ENCODE results near the gene TSHZ1. TPM values are rescaled to one million over a fixed set of nuclear protein-coding genes. Genes with fewer than 3 reads are reported as not detected.

Gene TSHZ1
- total RNA-seq, 4 donors from 2014 or later: 17.9 to 41.7 (median 32.2) TPM

- Histone ChIP-seq H3K4me3 (no peak overlapping the region), H3K4me1 (no peaks in the 10 kb centered on the region), H3K27me3 (no peaks in the 10 kb centered on the region), H3K9me3 (peaks cover 0 to 14% (median 4%) of the 10 kb centered on the region in 4 donors), H3K36me3 (no peaks in the 10 kb centered on the region), H3K27ac (replicated peaks in 1 of 4) (no peak overlapping the region)
- intact Hi-C loops (cut with DNase I): no loop called here
- DNase-seq (ENCODE audit: extremely low spot score): no peak
- WGBS: 87% methylated on average over 3 of the region's 3 CpGs
- no peak for TF ChIP-seq POLR2AphosphoS5 (IDR thresholded peaks at IDR 0.05)
- TF ChIP-seq CTCF (IDR thresholded peaks at IDR 0.05): no peak
- TF ChIP-seq EP300 (IDR thresholded peaks at IDR 0.05): no peak
- TF ChIP-seq POLR2A (IDR thresholded peaks at IDR 0.05; ENCODE audit: low read depth): no peak
Observed at GRCh38 chr18:75330308-75330707, 119.7 kb downstream of the TSHZ1 start.

- peak; percentile 62 for DNase-seq (ENCODE audit: extremely low spot score)
- no peaks in the 10 kb centered on the region for H3K36me3 ChIP-seq
- intact Hi-C loops (cut with DNase I): no loop called here
- 100% methylated on average over 1 of the region's 5 CpGs for WGBS
- no peak overlapping the region for H3K27ac ChIP-seq (replicated peaks in 1 of 4)
- no peak for TF ChIP-seq CTCF (IDR thresholded peaks at IDR 0.05)
- no peaks in the 10 kb centered on the region for H3K27me3 ChIP-seq
- no peaks in the 10 kb centered on the region for H3K4me1 ChIP-seq
- no peaks in the 10 kb centered on the region for H3K9me3 ChIP-seq
- no peak overlapping the region for H3K4me3 ChIP-seq
Observed at GRCh38 chr18:75334869-75335268, 124.3 kb downstream of the TSHZ1 start.

DNA sequence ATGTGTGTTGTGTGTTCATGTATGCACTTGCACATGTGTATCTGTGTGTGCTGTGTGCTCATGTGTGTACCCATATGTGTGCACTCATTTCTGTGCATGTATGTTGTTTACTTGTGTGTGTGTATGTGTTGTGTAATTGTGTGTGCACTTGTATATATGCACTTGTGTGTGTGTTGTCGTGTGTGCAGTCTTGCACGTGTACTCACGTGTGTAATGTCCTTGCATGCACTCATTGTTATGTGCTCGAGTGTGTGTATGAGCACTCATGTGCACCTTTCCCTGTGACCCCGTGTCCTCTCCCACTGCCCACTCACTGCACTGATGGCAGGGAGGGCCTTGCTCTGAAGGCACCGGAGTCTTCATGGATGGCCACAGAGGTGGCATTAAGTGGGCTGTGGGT, 124.9 kb downstream of the TSHZ1 start:
- TF ChIP-seq POLR2A (IDR thresholded peaks at IDR 0.05; ENCODE audit: low read depth) (no peak), POLR2AphosphoS5 (IDR thresholded peaks at IDR 0.05) (no peak), CTCF (IDR thresholded peaks at IDR 0.05) (no peak), EP300 (IDR thresholded peaks at IDR 0.05) (no peak)
- no peaks in the 10 kb centered on the region for H3K9me3 ChIP-seq
- H3K27ac ChIP-seq (replicated peaks in 1 of 4): no peak overlapping the region
- intact Hi-C loops (cut with DNase I): no loop called here
- no peaks in the 10 kb centered on the region for H3K36me3 ChIP-seq
- DNase-seq (ENCODE audit: extremely low spot score): peak; percentile 77
- WGBS: 95% methylated on average over 6 of the region's 6 CpGs
- no peaks in the 10 kb centered on the region for H3K27me3 ChIP-seq
- no peak overlapping the region for H3K4me3 ChIP-seq
- no peaks in the 10 kb centered on the region for H3K4me1 ChIP-seq

DNA sequence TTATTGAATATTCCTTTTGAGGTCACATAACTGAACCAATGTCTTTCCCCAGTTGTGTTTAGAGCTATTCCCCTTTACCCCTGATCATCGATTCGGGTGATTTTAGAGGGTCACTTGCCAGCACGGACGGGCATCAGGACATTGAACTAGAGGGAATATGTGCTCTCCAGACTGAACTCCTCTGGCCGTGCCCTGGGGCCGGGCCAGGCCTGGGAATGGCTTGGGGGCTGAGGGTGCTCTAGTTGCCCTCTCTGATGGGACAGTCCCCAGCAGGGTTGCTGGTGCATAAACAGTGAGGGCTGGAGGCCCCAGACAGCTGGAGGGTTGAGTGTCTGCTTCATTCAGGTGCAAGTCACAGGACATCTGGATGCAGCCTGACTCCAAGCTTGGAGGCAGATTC, 126.2 kb downstream of the TSHZ1 start:
- H3K36me3 ChIP-seq: no peaks in the 10 kb centered on the region
- no peak overlapping the region for H3K4me3 ChIP-seq
- no peaks in the 10 kb centered on the region for H3K9me3 ChIP-seq
- peak; percentile 72 for DNase-seq (ENCODE audit: extremely low spot score)
- H3K4me1 ChIP-seq: no peaks in the 10 kb centered on the region
- intact Hi-C loops (cut with DNase I): no loop called here
- no peaks in the 10 kb centered on the region for H3K27me3 ChIP-seq
- WGBS: 95% methylated on average over 6 of the region's 6 CpGs
- TF ChIP-seq CTCF (IDR thresholded peaks at IDR 0.05) (no peak), POLR2AphosphoS5 (IDR thresholded peaks at IDR 0.05) (no peak), EP300 (IDR thresholded peaks at IDR 0.05) (no peak), POLR2A (IDR thresholded peaks at IDR 0.05; ENCODE audit: low read depth) (no peak)
- no peak overlapping the region for H3K27ac ChIP-seq (replicated peaks in 1 of 4)

GRCh38 chr18:75337348-75337747, 126.8 kb downstream of the TSHZ1 start:
- no peak for DNase-seq (ENCODE audit: extremely low spot score)
- Histone ChIP-seq H3K27ac (replicated peaks in 1 of 4) (no peak overlapping the region), H3K27me3 (no peaks in the 10 kb centered on the region), H3K4me3 (no peak overlapping the region), H3K9me3 (no peaks in the 10 kb centered on the region), H3K4me1 (no peaks in the 10 kb centered on the region), H3K36me3 (no peaks in the 10 kb centered on the region)
- no peak for TF ChIP-seq EP300 (IDR thresholded peaks at IDR 0.05)
- no peak for TF ChIP-seq POLR2A (IDR thresholded peaks at IDR 0.05; ENCODE audit: low read depth)
- TF ChIP-seq POLR2AphosphoS5 (IDR thresholded peaks at IDR 0.05): no peak
- no peak for TF ChIP-seq CTCF (IDR thresholded peaks at IDR 0.05)
- WGBS: 93% methylated on average over 7 of the region's 7 CpGs
- intact Hi-C loops (cut with DNase I): no loop called here
